Activated CD4-positive, alpha-beta T cell treated with anti-CD3 and anti-CD28 coated beads, Interleukin-2, amount 50 U/mL, for 1 hour (primary cell): Measurements from ENCODE around the gene HIVEP2.

Source experiments
- DNase-seq: peaks from one replicate; pipeline ENCODE4 v3.0.0-alpha.2; 2020

HIVEP2 gene

DNA sequence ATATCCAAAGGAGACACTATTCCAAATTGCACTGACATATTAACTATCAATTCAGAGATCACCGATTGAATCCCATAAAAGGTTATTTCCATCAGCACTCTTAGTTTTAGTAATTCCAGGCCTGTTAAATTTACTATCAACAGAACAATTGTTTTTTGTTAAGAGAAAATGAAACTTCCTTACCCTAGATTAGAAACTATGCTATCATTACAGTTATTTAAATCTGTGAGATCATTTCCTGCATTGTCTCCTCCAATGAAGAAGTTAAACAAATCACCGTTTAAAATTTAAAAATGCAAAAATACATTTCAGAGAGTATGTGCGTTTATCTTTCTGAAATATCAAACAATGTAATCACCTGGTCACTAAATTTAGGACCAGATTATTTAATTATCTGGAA is 57.5 kb downstream of the HIVEP2 start:
- no peak for DNase-seq

DNA sequence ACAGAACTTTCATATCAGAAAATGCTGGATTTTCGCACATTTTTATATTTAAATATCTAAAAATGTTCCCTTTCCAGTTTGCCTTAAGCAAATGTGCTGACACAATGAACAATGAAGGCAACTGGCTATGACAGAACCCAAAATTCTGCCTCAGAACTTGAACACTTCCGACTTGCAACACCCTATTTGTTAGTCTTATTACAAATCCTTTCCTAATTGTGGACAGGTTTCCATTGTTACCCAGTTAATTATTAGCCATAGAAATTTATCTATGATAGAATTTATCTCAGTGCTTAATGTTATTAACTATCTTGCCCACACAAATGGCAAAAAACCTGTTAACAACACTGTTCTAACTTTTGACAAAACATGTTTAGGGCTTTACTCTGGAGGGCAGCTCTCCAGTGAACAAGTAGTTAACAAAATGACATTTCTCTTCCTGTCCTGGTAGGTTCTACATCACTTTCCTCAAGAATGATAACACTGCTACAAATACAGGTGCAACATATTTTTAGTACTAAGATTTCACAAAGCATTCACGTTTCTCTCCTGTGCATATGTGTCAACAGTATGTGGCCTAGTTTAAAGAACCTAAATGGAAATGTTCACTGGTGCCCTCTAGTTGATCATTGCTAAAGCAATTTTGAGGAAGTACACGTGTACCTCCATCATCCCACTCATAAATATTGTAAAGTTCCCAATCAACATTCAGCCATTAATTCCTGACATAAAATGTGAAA is 58.4 kb downstream of the HIVEP2 start:
- no peak for DNase-seq

DNA sequence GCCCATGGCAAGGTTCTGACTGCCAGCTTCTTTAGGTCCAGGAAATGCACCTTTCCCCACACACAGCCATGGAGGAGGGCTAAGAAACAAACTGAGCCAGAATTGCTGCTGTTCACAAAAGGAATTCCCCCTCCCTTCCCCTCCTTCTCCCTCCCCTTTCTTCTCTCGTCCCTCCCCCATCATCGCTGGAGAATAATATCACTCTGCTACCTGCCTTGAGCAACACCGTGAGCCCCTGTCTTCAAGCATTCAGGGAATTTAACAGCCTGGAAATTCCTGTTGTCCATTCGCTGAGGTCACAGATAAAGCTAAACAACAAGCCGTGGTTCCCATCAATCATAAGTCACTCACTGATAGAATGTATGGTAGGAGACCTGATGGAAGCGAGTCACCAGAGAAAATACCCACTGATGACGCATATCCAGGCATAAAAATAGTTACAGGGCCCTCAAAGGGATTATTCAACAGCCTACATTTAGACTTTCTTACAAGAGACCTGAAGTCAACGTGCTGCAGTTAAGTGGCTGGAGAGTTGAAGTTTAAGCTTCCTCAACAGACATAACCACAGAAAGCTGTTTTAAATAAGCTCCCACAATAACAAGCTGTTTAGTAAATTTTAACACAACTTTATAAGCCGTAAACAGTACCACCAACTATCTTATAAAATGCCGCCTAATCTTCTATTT is 59.7 kb downstream of the HIVEP2 start:
- peak; percentile 30 for DNase-seq

DNA sequence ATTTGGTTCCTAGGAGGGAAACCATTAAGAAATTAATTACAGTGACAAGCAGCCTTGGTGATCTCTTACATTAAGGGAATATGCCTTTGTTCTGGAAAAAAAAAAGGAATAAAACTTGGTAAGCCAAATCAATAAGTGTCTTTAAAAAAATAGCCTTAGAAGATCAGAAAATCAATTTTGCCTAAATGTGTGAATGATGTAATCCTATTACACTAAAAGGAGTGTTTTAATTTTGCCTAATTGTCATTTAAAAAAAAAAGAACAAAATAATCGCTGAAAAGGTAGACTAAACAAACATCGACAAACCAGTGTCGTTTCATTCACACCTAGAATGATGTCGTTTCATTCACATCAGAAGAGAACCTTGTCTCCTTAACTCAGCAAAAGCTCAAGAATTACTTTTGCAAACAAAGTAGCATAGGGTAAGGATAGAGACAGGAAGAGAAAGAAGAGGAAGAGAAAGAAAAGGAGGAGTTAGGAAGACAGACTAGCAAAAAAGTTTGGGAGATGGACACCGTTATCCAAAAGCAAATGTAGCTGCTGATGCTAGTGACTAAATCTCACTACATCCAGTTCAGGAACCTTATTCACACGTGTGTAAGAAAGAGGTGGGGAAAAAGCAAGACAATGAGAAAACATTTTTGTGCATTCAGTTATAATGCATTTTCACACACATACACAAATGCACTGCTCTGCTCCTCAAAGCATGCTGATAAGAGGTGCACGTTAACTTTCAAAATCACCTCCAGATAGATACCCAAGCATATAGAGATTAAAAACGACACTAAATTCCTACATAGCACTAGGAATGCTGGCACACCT is 60.6 kb downstream of the HIVEP2 start:
- no peak for DNase-seq

DNA sequence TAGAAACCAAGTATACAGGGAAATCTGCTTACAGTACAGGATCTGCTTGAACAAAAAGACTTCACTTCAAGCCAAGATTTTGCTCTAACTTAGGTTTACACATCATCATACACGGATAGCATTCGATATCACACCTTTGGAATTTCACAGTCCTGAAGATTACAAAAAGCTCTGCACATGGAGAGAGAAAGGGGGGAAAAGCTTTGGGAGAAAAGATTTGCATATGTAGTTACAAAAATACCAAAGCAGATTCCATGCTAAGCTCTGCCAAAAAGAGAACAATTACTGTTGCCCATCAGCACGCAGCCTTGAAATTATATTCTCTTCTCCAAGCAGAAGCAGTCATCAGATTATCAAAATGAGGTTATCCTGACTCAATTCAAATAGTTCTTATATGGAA is 62.0 kb downstream of the HIVEP2 start:
- DNase-seq, result no peak

DNA sequence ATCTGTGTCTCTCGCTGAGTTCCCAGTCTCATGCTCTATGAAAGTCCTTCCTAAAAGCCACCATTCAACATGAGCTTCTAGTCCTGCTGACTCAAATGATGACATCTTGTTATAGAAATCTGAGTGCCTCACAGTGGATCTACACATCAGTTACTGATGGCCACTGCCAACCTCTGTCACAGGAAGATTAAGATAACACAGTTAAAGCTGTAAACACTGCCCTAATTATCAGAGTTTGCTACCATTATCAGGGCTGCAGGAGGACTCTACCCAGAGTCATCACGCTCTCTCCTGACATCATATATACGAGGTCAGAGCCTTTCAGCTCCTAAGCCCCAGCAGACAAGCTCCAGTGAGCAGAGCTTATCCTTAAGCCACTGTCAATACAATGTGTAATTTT is 63.2 kb downstream of the HIVEP2 start:
- DNase-seq, result no peak

DNA sequence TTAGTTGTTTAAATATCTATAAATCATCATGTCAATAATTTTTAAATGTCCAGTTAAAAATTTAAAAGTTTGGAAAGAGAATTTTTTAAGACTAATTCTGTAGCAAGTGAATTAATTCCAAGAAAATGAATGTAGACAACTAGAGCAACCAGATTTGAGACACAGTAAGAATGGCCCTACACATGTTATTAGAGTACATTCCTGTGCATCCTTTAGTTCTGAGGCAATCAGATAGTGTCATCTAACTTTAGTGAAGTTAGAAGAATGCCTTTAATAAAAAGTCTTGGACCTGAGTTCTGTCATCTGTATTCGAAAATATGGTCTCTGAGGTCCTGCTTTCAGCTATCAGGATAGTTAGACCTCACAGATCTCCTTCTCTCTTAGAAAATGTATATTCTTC is 63.7 kb downstream of the HIVEP2 start:
- DNase-seq, result no peak

DNA sequence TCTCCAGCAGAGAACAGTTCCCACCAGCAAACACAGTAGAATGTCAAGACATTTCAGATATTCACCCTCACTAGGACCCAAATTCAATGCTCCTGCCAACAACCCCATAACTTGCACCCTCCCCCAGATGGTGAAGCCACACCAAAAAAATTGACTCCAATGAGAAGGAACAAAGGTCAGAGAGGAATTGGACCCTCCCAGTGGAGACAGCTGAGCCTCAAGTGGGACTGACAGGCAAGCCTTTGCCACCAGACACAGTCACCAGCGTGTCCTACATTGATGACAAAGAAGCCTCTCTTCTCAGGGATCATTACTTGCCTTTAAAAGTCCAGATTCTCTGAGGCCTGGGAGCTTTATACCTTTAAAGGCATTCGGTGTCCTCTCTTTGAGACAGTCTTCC is 64.8 kb downstream of the HIVEP2 start:
- DNase-seq, result no peak

DNA sequence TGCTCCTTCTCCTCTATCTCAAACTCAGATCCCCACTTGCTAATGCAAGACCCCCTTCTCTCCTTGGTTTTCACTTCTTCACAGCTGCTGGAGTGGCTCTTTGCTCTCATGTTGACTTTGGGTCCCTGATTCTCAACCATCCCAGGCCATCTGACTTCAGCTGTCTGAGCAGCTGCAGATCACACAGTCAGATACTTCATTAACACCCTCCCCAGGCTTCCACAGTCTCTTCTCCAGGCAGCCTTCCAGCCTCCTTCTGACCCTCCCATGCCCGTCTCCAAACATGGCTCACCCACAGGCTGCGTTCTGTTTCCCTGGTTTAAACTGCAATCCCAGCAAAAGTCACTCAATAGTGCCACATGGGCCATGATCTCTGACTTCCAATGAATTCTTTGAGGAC is 65.4 kb downstream of the HIVEP2 start:
- DNase-seq, result no peak

DNA sequence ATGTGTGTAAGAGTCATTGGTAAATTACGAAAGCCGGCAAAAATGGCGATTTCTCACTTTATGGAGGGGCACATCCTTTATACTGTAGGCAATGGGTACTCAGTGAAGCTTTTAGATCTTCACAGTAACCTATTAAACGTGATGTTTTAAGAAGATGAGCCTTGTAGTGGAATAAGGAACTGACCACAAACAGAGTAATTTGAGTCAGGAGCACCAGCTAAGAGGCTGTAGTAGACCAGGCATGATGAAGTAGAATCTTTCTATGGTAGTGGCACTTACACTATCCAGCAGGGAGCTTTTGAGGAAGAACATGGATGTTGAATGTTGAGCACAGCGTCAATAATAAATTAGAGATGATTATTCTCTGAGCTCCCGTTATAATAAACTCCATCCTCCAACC is 65.9 kb downstream of the HIVEP2 start:
- DNase-seq, result no peak

DNA sequence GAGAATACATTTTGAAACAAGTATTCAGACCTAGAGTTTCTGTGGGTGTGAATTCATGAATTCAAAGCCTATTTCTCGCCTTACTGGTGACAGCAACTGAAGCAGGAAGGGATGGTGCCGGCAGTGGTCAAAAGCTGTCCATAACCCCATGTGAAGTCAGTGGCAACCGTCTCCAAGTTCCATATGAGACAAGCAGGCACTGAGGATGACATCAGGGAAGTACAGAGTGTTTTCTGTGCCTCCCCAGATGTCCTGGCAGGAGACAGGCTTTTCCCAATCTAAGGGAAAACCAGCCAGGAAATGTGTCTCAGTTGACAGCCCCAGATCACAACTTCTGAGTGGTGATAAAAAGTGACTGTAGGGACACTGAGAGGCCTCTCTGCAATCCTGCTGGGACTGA is 66.6 kb downstream of the HIVEP2 start:
- no peak for DNase-seq

DNA sequence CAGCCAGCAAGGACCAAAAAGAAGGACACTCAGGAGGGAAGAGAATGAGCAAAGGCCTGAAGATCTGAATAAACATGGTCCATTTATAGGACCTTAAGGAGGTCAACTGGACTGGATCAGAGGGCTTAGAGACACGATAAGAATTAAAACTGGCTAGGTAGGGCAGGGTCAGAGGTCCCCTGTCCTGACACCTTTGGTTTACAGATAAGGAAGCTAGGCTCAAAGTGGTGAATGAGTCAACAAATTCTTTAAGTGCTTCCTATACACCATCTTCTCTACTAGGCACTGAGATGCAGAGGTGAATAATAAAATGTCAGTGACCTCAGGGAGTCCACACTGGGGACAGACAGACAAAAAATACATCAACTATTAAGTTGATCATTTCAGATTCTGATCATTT is 70.3 kb downstream of the HIVEP2 start:
- DNase-seq, result no peak

DNA sequence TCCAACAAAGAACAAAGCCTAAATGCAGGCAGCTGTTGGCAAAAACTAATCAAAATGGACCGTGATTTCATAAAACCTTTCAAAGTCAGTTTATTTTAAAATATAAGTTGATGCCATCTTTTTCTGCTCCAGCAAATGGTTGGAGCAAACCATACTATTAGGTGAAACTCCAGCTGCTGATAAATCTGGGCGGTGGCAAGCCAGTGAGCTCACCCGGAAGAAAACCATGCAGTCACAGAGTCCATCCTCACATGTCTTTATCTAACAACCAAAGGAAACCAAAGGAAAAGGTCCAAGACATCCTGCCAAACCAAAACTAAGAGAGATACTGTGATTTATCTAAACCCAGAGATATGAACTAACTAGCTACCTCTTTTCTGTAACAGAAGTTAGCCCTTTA is 72.6 kb downstream of the HIVEP2 start:
- no peak for DNase-seq

DNA sequence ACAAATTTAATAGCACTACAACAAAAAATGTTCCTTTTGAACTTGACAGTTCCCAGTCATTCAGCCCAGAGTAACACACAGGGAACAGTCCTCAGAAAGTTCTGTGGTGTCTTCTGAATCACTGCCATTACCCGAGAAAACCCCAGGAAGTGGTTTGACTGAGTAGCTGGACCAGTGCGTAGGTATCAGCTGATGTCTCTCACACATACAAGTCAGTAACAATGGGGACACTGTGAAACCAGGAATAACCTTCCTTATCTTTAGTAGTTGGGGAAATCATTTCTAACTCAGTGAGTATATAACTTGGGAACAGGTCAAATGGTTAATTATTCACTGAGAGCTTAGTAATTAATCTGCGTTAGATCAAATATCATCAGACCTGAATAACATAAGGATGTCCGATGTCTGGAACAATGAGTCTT is 73.1 kb downstream of the HIVEP2 start:
- no peak for DNase-seq

DNA sequence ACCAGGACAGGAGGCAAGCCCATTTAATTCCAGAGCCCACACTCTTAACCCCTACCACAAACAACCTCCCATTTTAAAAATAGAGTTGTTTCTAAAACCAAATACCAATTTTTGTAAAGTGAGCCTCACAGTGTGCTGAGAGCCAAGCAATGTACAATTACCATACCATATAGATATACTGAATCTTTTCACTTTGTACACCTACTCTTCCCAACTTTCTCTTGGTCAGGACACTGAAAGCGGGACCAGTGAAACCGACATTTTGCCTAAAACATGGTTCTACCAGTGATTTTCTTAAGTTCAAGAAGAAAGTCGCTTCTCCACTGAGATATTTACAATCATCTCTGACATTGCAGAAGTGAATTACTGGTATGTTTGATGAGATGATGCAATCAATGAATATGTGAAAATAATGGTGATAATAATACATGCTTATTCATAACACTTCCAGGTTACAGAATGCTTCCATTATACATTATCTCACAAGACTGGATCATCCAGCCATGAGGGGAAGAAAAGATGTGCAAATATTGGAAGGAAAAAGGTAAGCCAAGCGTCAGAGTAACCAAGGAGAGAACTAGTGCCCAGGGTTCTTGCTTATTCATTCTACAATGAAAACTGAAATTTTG is 74.1 kb downstream of the HIVEP2 start:
- DNase-seq, result no peak

DNA sequence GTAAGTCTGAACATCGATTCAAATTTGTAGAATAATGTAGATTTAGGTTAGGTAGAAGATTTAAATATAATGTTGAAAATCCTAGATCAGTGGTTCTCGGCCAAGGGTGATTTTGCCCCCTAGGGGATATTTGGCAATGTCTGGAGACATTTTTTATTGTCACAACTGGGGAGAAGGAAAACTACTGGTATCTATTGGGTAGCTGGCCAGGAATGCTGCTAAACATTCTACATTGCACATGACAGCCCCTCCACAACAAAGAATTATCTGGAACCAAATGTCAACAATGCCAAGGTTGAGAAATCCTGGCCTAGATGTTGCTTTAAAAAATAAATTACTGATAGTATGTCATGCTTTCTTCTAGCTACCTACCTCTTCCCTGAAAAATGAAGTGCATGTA is 76.1 kb downstream of the HIVEP2 start:
- DNase-seq, result no peak

DNA sequence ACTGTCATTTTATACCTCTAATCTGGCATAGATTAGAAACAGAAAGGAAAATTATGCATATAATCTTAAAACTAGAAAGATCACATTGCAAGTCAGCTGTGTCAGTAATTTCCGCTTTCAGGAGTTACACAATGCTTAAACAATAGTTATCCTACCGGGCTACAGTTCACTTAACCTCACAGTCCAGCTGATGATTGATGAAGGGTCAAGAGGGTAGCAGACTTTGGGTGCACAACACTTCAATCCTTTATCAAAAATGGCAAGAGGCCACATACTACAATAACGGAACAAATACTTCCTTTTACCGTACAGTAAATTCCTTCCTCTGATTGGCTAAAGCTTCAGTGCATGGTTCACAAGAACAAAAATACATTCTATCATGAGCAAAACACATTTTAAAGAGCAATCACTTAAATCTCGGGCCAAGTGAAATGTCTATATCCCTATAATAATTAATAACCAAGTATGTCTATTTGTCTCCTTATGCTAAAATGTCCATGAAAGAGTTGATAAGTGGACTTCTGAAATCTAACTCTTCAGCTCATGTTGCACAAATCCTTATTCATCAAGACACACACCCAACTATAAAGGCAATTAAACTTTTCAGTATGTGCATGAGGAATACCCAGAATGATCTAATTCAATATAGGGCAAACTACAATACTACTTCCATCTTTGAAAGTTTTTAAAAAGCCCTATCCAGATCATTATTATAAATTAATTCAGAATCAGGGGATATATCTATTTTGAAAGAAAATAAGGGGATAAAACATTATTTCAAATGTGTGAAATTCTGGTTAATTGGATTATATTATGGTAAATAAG is 76.8 kb downstream of the HIVEP2 start:
- no peak for DNase-seq

DNA sequence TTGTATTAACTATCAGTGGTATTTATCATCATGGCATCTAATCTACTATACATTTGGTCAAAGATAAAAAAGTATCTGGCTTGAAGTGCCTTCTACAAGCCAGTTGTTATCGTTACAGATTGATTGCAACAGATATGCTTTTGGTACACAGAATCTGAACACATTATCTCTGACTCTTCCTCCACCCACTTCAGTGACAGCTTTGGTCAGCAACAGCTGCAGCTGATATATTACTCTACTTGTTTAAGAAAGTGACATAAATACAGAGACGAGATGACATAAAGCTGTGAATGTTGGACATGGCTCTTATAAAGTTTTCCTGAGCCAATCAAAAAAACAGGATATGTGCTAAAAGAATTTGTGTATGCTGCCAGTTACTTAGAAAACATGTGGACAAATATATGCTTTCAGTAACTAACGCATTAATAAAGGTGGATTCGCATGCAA is 77.6 kb downstream of the HIVEP2 start:
- no peak for DNase-seq

DNA sequence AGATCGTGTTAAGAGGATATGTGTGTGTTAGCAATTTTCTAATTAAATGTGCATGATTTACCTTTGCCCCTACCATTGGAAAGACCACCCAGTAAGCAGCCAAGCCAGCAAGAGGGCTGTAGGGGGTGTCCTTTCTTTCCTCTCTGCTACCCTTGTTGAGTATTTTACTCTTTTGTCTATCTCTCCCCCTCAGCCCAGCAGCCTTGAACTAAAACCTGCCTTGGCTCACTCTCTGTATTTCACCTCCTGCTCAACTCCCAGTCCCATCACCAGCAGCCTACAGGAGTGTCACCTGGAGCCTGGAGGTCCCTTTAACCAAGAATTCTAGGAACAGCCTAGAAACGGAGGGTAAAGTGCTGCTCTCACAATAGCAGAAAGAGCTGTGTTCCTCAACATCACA is 81.0 kb downstream of the HIVEP2 start:
- no peak for DNase-seq

DNA sequence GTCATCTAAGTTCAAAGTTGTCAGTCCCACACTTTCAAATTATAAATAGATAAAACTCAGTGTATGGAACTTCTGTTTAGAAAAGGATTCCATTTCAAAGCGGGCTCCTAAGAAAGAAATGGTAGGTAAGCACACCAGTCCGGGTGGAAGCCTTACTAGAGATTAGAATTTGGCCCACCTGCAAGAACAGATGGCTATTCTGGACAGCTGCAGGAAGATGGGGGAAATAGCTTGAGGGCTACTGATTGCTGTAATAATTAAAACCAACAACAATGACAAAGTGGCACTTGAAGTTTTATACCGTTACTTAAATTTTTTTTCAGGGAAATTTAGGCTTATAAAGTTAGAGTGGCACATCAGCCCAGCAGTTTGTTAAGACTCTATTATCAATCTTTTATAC is 83.3 kb downstream of the HIVEP2 start:
- DNase-seq, result no peak

DNA sequence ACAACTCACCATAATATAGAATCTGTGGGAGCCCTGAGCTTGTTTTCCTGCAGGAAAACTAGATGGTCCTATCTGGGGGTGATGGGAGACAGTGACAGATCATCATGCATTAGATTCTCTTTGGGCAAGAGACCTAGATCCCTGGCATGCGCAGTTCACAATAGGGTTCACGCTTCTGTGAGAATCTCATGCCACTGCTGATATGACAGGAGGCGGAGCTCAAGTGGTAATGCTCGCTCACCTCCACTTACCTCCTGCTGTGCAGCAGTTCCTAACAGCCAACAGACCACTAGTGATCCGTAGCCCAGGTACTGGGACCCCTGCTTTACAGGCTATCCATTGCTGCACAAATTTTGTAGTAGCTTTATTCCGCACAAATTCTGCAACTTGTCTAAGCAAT is 84.5 kb downstream of the HIVEP2 start:
- no peak for DNase-seq

DNA sequence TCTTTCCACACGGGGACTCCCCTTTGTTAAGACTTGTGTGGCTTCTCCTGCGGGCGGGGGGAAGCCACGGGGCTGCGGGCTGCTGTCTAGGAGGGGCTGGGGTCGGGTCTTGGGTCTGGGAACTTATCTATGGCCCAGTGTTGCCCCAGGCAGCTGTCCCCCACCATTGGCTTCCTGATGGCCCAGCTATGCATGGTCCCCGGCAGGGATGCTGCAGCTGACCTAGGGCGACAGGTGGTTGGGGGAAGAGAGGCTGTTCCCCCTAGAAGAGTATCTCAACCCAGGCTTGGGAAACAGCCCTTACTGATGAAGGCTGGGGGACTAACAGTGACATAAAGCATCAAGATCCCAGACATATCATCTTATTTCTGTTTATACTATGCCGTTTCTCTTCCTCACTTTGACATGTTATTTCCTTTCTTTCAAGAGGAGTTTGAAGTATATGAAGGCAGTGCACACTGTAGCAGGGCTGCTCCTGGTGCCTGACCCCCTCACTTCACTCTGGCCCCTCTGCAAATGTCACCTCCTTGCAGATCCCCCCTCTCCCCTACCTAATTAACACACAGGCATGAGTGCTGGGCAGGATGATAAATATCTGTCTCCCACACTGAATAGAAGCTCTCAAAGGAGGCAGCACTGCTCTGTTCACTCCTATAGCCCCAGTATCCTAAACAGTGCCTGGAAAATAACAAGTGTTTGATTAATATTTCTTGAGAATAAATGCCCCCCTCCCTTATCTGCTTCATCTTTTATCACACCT is 87.0 kb downstream of the HIVEP2 start:
- no peak for DNase-seq
